AG10803 (cell line): ENCODE measurements around the gene SGPP2.
"Not testable (repeated sequence)": the region's sequence is repeated elsewhere in the genome, so short reads cannot be mapped to it uniquely, and the experiment has no call there.

Experiments used
- DNase-seq: peaks from one replicate; pipeline ENCODE4 v3.0.0; 2010; ENCODE audit warnings: low read depth
- H3K4me3 ChIP-seq: 2 replicates; pipeline ENCODE4 v1.5.1; 2011; ENCODE audit warnings: mild to moderate bottlenecking, low read length, control low read depth
- CTCF ChIP-seq: conservative IDR thresholded peaks from 2 replicates; pipeline ENCODE4 v1.5.1; 2011; ENCODE audit warnings: mild to moderate bottlenecking, low read length, control low read depth, inconsistent platforms

Gene SGPP2

GRCh38 chr2:222427646-222428301 lies 3.4 kb downstream of the SGPP2 start:
- no peak overlapping the region for H3K4me3 ChIP-seq
- no peak for TF ChIP-seq CTCF
- DNase-seq = no peak

- no peak for TF ChIP-seq CTCF
- H3K4me3 ChIP-seq = no peak overlapping the region
- DNase-seq = no peak
Measured at GRCh38 chr2:222430071-222430470, 5.7 kb downstream of the SGPP2 start.

GRCh38 chr2:222430681-222431080 lies 6.3 kb downstream of the SGPP2 start:
- no peak for DNase-seq
- no peak overlapping the region for H3K4me3 ChIP-seq
- TF ChIP-seq CTCF = no peak

- no peak for DNase-seq
- TF ChIP-seq CTCF = no peak
- no peak overlapping the region for H3K4me3 ChIP-seq
Measured at GRCh38 chr2:222431869-222432268, 7.5 kb downstream of the SGPP2 start.

GRCh38 chr2:222433332-222434173 lies 9.2 kb downstream of the SGPP2 start:
- no peak for TF ChIP-seq CTCF
- no peak overlapping the region for H3K4me3 ChIP-seq
- DNase-seq = no peak

- TF ChIP-seq CTCF = no peak
- H3K4me3 ChIP-seq = no peak overlapping the region
- DNase-seq = no peak
Measured at GRCh38 chr2:222434204-222434603, 9.9 kb downstream of the SGPP2 start.

GRCh38 chr2:222435400-222436039 lies 11.2 kb downstream of the SGPP2 start:
- DNase-seq, H3K4me3 ChIP-seq: not testable (repeated sequence)
